ENCODE data around the gene RIMBP3C.
A peak's percentile ranks its signal among the peaks of the same experiment; 100 is the strongest.
"Not testable (repeated sequence)": the region's sequence is repeated elsewhere in the genome, so short reads cannot be mapped to it uniquely, and the experiment has no call there.

The RIMBP3C gene

GRCh38 chr22:21532863-21533648, 18.2 kb downstream of the RIMBP3C start:
- not testable (repeated sequence) for H3K4me3 ChIP-seq (replicated peaks in 1 of 2; ENCODE audit: low read depth in 2 of 2, low read length in 2 of 2); DNase-seq (ENCODE audit: low read depth in 2 of 2)

- not testable (repeated sequence) for DNase-seq (ENCODE audit: low read depth in 2 of 2); H3K4me3 ChIP-seq (replicated peaks in 1 of 2; ENCODE audit: low read depth in 2 of 2, low read length in 2 of 2)
Observed at GRCh38 chr22:21531525-21531924, 19.7 kb downstream of the RIMBP3C start.

GRCh38 chr22:21526705-21527500, 24.4 kb downstream of the RIMBP3C start:
- H3K4me3 ChIP-seq (replicated peaks in 1 of 2; ENCODE audit: low read depth in 2 of 2, low read length in 2 of 2); DNase-seq (ENCODE audit: low read depth in 2 of 2): not testable (repeated sequence)

DNA sequence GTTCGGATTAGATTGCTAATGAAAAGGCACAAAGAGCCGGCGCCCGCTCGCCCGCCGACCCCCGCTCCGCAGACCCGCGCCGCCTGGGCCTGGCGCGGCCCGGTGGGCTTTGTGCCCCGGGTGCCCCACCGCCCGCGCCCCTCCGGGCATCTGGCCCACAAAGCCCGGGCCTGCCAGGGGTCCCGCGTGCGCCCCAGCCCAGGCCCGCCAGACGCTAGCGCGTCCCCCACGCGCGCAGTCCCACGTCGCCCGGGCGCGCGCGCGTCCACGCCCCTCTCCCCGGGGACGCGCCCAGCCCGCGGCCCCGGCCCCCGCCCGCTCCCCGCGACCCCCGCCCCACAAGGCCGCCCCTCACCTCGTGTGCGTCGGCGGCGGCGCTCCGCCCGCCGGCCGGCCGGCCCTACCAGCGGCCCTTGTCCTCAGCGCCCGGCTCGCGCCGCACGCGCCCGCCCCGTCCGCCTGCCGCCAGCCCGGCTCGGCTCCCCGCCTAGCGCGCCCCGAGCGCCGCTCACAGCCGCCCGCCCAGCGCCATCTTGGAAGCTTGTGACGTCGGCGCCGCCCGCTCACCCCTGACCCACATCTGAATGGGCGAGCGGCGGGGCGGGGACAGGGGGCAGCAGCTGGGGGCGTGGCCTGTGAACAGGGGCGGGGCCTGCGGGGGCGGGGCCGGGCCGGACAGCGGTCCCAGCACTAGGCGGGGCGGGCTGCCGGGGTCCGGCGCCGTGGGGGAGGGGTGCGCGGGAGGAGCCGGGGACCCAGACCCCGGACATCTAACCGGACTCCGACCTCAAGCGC, 34.1 kb downstream of the RIMBP3C start:
- not testable (repeated sequence) for H3K4me3 ChIP-seq (replicated peaks in 1 of 2; ENCODE audit: low read depth in 2 of 2, low read length in 2 of 2); DNase-seq (ENCODE audit: low read depth in 2 of 2)

- peak overlapping the region in 1 of 2 donors; percentile 23 for H3K4me3 ChIP-seq (replicated peaks in 1 of 2; ENCODE audit: low read depth in 2 of 2, low read length in 2 of 2)
Observed at GRCh38 chr22:21516522-21516921, 34.7 kb downstream of the RIMBP3C start.

DNA sequence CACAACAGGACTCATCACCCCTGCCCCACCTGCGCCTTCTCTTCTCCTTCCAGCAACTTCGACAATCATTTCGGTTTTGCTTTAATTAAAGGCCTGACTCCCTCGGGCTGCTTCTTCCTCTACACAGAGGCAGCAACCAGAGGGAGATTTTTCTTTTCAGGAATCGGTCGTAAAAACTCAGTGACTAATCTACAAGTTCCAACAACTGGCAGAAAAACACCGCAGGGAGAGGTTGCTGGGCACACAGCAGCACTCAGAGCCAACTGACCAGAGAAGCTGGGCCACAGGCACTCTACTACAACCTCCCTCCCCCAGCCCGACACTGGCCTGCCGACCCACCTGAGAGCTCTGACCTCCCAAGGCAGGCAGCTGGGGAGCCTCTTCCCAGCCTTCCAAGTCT, 36.0 kb downstream of the RIMBP3C start:
- H3K4me3 ChIP-seq (replicated peaks in 1 of 2; ENCODE audit: low read depth in 2 of 2, low read length in 2 of 2), result not testable (repeated sequence)

More at GRCh38 chr22:21516522-21516921, 34.7 kb downstream of the RIMBP3C start:
- DNase-seq (ENCODE audit: low read depth in 2 of 2), result not testable (repeated sequence)

DNA sequence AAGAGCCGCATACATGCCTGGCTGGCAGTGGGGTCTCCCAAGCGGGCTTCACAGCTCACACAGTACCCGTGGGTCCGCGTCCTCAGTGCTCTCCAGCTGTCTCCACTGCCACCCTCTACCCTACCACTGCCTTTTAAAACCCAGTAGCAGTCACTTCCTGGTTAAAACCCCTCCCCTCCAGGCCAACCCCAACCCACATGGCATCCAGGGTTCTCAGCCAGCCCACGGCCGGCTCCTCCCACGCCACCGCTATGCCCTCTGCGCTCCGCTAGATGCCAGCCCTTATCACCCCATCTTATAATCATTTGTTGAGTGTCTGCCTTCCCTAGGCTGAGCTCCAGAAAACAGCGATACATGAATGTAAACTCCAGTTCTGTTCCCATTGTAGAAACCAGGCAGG, 37.1 kb downstream of the RIMBP3C start:
- DNase-seq (ENCODE audit: low read depth in 2 of 2), result not testable (repeated sequence)

More for the DNA sequence above, 36.0 kb downstream of the RIMBP3C start:
- DNase-seq (ENCODE audit: low read depth in 2 of 2), result not testable (repeated sequence)

GRCh38 chr22:21512022-21512421, 39.2 kb downstream of the RIMBP3C start:
- DNase-seq (ENCODE audit: low read depth in 2 of 2); H3K4me3 ChIP-seq (replicated peaks in 1 of 2; ENCODE audit: low read depth in 2 of 2, low read length in 2 of 2): not testable (repeated sequence)

More for the DNA sequence above, 37.1 kb downstream of the RIMBP3C start:
- H3K4me3 ChIP-seq (replicated peaks in 1 of 2; ENCODE audit: low read depth in 2 of 2, low read length in 2 of 2), result not testable (repeated sequence)

- DNase-seq (ENCODE audit: low read depth in 2 of 2); H3K4me3 ChIP-seq (replicated peaks in 1 of 2; ENCODE audit: low read depth in 2 of 2, low read length in 2 of 2): not testable (repeated sequence)
Observed at GRCh38 chr22:21510397-21510796, 40.9 kb downstream of the RIMBP3C start.

DNA sequence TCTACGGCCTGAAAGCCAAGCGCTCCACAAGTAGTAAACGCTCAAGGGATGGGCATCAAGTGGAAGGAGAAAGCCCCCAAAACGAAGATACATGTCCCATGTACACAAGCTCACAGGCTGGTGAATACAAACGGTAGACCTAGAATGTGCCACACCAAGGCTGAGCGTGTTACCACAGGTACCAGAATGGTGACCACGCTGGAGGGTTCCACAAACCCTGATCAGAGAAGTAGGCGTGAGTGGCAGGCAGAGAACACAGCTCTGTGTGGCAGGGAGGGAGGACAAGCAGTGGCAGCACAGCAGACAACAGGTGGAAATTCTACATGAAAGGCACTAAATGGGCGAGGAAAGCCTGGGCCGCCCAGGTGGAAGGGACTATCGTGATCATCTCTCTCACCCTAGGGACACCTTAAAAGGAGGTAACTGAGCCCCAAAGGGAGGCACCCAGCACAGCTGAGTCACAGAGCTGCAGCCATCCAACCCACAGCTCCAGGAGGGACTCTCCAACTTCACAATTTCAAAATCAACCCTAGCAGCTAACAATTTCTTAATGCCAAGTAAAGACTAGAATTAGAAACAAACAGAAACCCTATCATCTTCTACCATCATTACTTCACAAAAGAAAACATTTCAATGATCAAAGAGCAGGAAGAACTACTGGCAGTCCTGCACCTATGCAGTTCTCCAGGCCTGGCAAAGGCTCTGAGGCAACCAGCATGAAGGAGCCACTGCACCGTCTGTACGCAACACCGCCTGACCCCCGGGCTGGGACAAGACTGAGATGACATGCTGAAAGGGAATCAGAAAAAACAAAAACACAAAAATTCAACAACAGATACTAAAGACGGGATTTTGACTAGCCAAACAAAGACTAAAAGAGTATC, 51.4 kb downstream of the RIMBP3C start:
- DNase-seq (ENCODE audit: low read depth in 2 of 2); H3K4me3 ChIP-seq (replicated peaks in 1 of 2; ENCODE audit: low read depth in 2 of 2, low read length in 2 of 2): not testable (repeated sequence)

DNA sequence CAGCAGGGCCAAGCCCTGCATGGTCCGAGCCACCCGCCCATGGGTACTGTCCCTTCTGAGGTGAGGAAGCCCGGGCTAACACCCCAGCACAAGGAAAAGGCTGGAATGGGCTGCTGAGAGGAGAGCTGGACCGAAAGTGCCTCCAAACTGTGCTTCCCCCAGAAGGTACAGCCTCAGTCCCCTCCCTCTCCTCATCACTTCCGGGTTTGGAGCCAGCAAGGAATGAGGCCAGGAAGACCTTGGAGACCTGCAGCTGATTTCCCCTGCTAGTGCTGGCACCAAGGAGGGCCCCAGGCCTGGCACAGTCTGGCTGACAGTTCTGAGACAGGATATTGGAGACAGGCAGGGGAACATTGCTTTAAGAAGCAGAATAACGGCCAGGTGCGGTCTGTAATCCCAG, 52.8 kb downstream of the RIMBP3C start:
- H3K4me3 ChIP-seq (replicated peaks in 1 of 2; ENCODE audit: low read depth in 2 of 2, low read length in 2 of 2); DNase-seq (ENCODE audit: low read depth in 2 of 2): not testable (repeated sequence)

DNA sequence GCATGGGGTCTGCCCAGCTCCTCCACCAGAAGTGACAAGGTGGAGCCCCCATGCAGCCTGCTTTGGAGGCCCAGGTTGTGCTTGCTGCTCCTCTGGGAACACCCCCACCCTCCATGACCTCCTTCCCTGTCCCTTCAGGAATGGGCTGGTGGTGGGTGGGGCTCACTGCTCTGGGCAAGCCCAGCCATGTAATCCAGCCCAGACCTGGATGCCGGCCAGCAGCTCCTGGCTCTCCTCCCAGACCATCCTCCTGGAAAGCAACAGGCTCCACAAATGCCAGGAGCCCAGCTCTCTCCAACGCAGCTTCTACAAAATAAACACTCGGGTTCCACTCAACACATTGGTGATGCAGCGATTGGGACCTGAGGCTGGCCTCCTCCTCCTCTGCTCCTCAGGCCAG, 53.3 kb downstream of the RIMBP3C start:
- not testable (repeated sequence) for DNase-seq (ENCODE audit: low read depth in 2 of 2); H3K4me3 ChIP-seq (replicated peaks in 1 of 2; ENCODE audit: low read depth in 2 of 2, low read length in 2 of 2)

All from cardiac fibroblast (primary cell).